Endodermal cell (in vitro differentiated cells): ENCODE data around the gene SLC66A2. TPM values are rescaled to one million over a fixed set of nuclear protein-coding genes. Genes with fewer than 3 reads are reported as not detected.

Experiments used
- DNase-seq: peaks from one replicate; pipeline ENCODE4 v3.0.0-alpha.2; 2017
- H3K27ac ChIP-seq: 2 replicates; pipeline ENCODE4 v1.5.1; 2013; ENCODE audit warnings: mild to moderate bottlenecking, low read depth, low read length, moderate library complexity
- H3K27me3 ChIP-seq: 2 replicates; pipeline ENCODE4 v1.6.1; 2013; ENCODE audit warnings: mild to moderate bottlenecking, low read length, moderate library complexity; ENCODE audit not compliant: insufficient read depth, control insufficient read depth, poor library complexity, severe bottlenecking
- H3K36me3 ChIP-seq: 2 replicates; pipeline ENCODE4 v1.7.0; 2013; ENCODE audit warnings: mild to moderate bottlenecking, low read length, moderate library complexity; ENCODE audit not compliant: control insufficient read depth, insufficient read depth
- H3K4me1 ChIP-seq: one replicate; pipeline ENCODE4 v1.7.0; 2013; ENCODE audit warnings: low read length; ENCODE audit not compliant: control insufficient read depth, insufficient read depth
- H3K4me3 ChIP-seq: 2 replicates; pipeline ENCODE4 v1.5.1; 2013; ENCODE audit warnings: mild to moderate bottlenecking, low read length, moderate library complexity
- H3K9ac ChIP-seq: 2 replicates; pipeline ENCODE4 v1.6.1; 2013; ENCODE audit warnings: mild to moderate bottlenecking, low read length, moderate library complexity; ENCODE audit not compliant: poor library complexity, severe bottlenecking; ENCODE audit errors: extremely low read depth
- H3K9me3 ChIP-seq: 2 replicates; pipeline ENCODE4 v1.6.1; 2013; ENCODE audit warnings: mild to moderate bottlenecking, low read length, moderate library complexity; ENCODE audit not compliant: control insufficient read depth
- H3K27ac Mint-ChIP-seq: 2 replicates; pipeline ENCODE4 v1.8.0; 2020; ENCODE audit warnings: mixed read lengths
- H3K27me3 Mint-ChIP-seq: 2 replicates; pipeline ENCODE4 v1.8.0; 2021; ENCODE audit warnings: mild to moderate bottlenecking, mixed read lengths; ENCODE audit not compliant: insufficient read depth
- H3K36me3 Mint-ChIP-seq: 2 replicates; pipeline ENCODE4 v1.8.0; 2020; ENCODE audit warnings: low read depth, mixed read lengths
- H3K4me1 Mint-ChIP-seq: 2 replicates; pipeline ENCODE4 v1.8.0; 2020; ENCODE audit warnings: mixed read lengths
- H3K4me3 Mint-ChIP-seq: 2 replicates; pipeline ENCODE4 v1.8.0; 2020; ENCODE audit warnings: mild to moderate bottlenecking, moderate library complexity, mixed read lengths
- H3K9me3 Mint-ChIP-seq: 2 replicates; pipeline ENCODE4 v1.8.0; 2020; ENCODE audit warnings: mild to moderate bottlenecking, mixed read lengths
- WGBS, 2 experiments: methylation state at CpG; one replicate each; pipeline versions ENCODE4 v1.1.5 to v1.1.7; 2013; ENCODE audit warnings: missing lambda C conversion rate in 2 of 2, mixed read lengths in 1 of 2; ENCODE audit not compliant: insufficient coverage in 1 of 2, insufficient read length in 1 of 2; 5-methylcytosine and 5-hydroxymethylcytosine counted together
- total RNA-seq, 2 donors: library from RNA; stranded (reverse); fragmentation: NEBNext Ultra II Directional in 1 of 2; extraction: Animal tissue kit (Norgen Biotek cat#: 25700) in 1 of 2; gene quantifications; 2 replicates in 1 of 2; 3 replicates in 1 of 2; pipeline ENCODE4 v1.2.1, GENCODE V29; 2021
- TF ChIP-seq, protein P1 (sequence below): fragments of 200-600 bp; sonication (generic); conservative IDR thresholded peaks from 2 replicates; pipeline ENCODE4 v1.5.0; 2021; ENCODE audit warnings: antibody characterized with exemption, mild to moderate bottlenecking

The SLC66A2 gene
- total RNA-seq, 2 donors from 2014 or later = 30.3 to 32.4 TPM

DNA sequence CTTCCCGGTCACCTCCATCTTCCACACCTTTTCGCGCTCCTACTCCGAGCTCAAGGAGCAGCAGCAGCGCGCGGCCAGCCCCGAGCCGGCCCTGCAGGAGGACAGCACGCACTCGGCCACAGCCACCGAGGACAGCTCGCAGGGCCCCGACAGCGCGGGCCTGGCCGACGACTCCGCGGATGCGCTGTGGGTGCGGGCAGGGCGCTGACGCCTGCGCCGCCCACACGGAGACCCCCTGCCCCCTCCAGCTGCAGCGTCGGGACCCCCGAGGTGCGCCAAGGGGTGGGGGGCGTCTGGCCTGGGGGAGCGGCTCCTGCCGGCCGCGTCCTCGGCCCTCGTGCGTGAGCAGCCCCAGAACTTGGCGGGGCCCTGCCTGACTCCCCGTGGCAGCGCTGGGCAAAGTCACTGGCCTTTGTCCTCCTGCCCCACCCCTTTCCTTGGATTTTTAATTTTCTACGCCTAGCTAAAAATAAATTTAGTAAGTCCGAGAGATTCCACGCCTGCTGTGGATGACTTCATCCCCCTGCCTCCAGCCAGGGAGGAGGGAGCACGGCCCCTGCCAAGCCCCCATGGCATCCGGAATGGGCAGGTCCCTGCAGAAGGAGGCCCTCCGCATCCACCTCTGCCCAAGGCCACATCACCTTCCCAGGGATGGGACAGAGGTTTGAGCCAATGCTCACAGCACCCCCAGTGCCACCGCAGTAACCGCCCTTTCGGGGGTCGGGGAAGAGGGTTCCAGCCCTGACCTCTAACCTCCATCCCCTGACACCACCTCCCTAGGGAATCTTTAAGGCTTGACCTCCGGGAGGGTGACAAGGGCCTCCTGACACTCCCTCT, 51.6 kb downstream of the SLC66A2 start:
- no peak overlapping the region for H3K4me3 Mint-ChIP-seq
- TF ChIP-seq, protein P1, sequence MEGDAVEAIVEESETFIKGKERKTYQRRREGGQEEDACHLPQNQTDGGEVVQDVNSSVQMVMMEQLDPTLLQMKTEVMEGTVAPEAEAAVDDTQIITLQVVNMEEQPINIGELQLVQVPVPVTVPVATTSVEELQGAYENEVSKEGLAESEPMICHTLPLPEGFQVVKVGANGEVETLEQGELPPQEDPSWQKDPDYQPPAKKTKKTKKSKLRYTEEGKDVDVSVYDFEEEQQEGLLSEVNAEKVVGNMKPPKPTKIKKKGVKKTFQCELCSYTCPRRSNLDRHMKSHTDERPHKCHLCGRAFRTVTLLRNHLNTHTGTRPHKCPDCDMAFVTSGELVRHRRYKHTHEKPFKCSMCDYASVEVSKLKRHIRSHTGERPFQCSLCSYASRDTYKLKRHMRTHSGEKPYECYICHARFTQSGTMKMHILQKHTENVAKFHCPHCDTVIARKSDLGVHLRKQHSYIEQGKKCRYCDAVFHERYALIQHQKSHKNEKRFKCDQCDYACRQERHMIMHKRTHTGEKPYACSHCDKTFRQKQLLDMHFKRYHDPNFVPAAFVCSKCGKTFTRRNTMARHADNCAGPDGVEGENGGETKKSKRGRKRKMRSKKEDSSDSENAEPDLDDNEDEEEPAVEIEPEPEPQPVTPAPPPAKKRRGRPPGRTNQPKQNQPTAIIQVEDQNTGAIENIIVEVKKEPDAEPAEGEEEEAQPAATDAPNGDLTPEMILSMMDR = no peak

DNA sequence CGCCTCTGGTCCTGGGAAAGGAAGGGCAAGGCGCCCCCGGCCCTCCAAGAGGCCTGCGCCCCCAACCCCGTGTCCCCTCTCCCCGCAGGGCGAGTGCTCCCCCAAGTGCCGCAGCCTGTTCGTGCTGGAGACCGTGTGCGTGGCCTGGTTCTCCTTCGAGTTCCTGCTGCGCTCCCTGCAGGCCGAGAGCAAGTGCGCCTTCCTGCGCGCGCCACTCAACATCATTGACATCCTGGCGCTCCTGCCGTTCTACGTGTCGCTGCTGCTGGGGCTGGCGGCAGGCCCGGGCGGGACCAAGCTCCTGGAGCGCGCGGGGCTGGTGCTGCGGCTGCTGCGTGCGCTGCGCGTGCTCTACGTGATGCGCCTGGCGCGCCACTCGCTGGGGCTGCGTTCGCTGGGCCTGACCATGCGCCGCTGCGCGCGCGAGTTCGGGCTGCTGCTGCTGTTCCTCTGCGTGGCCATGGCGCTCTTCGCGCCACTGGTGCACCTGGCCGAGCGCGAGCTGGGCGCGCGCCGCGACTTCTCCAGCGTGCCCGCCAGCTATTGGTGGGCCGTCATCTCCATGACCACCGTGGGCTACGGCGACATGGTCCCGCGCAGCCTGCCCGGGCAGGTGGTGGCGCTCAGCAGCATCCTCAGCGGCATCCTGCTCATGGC, 52.4 kb downstream of the SLC66A2 start:
- Histone ChIP-seq H3K27me3 (no peaks in the 10 kb centered on the region), H3K36me3 (peaks cover 9% of the 10 kb centered on the region), H3K4me1 (no peaks in the 10 kb centered on the region), H3K27ac (no peak overlapping the region), H3K9ac (no peak overlapping the region), H3K9me3 (peaks cover 46% of the 10 kb centered on the region), H3K4me3 (no peak overlapping the region)
- TF ChIP-seq, protein P1 = no peak
- Mint-ChIP-seq H3K4me3 (no peak overlapping the region), H3K4me1 (no peaks in the 10 kb centered on the region), H3K36me3 (peaks cover 22% of the 10 kb centered on the region), H3K9me3 (peaks cover 50% of the 10 kb centered on the region), H3K27ac (no peak overlapping the region), H3K27me3 (peaks cover 9% of the 10 kb centered on the region)
- 97 to 98% methylated on average over 45 to 70 of the region's 70 CpGs for WGBS, 2 experiments
- no peak for DNase-seq

More for the DNA sequence above, 51.6 kb downstream of the SLC66A2 start:
- Mint-ChIP-seq H3K9me3 (peaks cover 44% of the 10 kb centered on the region), H3K36me3 (peaks cover 22% of the 10 kb centered on the region), H3K27ac (no peak overlapping the region), H3K27me3 (peaks cover 9% of the 10 kb centered on the region), H3K4me1 (no peaks in the 10 kb centered on the region)
- Histone ChIP-seq H3K27me3 (no peaks in the 10 kb centered on the region), H3K36me3 (peaks cover 9% of the 10 kb centered on the region), H3K4me1 (no peaks in the 10 kb centered on the region), H3K27ac (no peak overlapping the region), H3K9ac (no peak overlapping the region), H3K4me3 (no peak overlapping the region), H3K9me3 (peaks cover 38% of the 10 kb centered on the region)
- DNase-seq = peak; percentile 32
- WGBS, 2 experiments = 96 to 97% methylated on average over 37 to 53 of the region's 53 CpGs

GRCh38 chr18:79897940-79898625, 53.4 kb downstream of the SLC66A2 start:
- Histone ChIP-seq H3K9ac (no peak overlapping the region), H3K9me3 (peaks cover 56% of the 10 kb centered on the region), H3K4me1 (no peaks in the 10 kb centered on the region), H3K36me3 (peaks cover 8% of the 10 kb centered on the region), H3K27ac (no peak overlapping the region), H3K4me3 (peak overlapping the region; percentile 5), H3K27me3 (no peaks in the 10 kb centered on the region)
- Mint-ChIP-seq H3K36me3 (peaks cover 19% of the 10 kb centered on the region), H3K27me3 (peaks cover 9% of the 10 kb centered on the region), H3K27ac (no peak overlapping the region), H3K4me3 (no peak overlapping the region), H3K4me1 (no peaks in the 10 kb centered on the region), H3K9me3 (peaks cover 59% of the 10 kb centered on the region)
- TF ChIP-seq, protein P1 = no peak
- WGBS, 2 experiments = 93 to 94% methylated on average over 8 to 14 of the region's 15 CpGs
- DNase-seq = no peak
